ENCODE measurements around the gene TMEM266.

TMEM266 gene

GRCh38 chr15:76215634-76216033, 155.8 kb downstream of the TMEM266 start:
- no peak overlapping the region for H3K56ac ChIP-seq (ENCODE audit: low read length)
- no peaks in the 10 kb centered on the region for H3K4me1 ChIP-seq (ENCODE audit: control insufficient read depth, low read depth, low read length)
- no peaks in the 10 kb centered on the region for H3K79me1 ChIP-seq (ENCODE audit: low read length)
- no peak overlapping the region for H2AK5ac ChIP-seq (ENCODE audit: low read length)
- H3K27me3 ChIP-seq (ENCODE audit: insufficient read depth, low read length, poor library complexity): no peaks in the 10 kb centered on the region
- H3K4me2 ChIP-seq (ENCODE audit: low read length): no peak overlapping the region
- H3K79me2 ChIP-seq (ENCODE audit: control insufficient read depth, insufficient read depth, low read length): no peaks in the 10 kb centered on the region
- DNase-seq: no peak
- H2BK120ac ChIP-seq (ENCODE audit: low read depth, low read length): no peak overlapping the region
- no peak overlapping the region for H4K5ac ChIP-seq (ENCODE audit: low read length)
- H4K8ac ChIP-seq (ENCODE audit: low read depth, low read length): no peak overlapping the region
- H3K4me3 ChIP-seq (ENCODE audit: low read length): no peak overlapping the region
- WGBS (ENCODE audit: extremely low coverage, insufficient coverage, low lambda C conversion rate): no CpG with 5 or more reads among the region's 1 CpG
- H3K18ac ChIP-seq (ENCODE audit: low read length): no peak overlapping the region
- H2BK15ac ChIP-seq (replicated peaks; ENCODE audit: low read depth): no peak overlapping the region
- H3K36me3 ChIP-seq (ENCODE audit: control insufficient read depth, insufficient read depth, low read length): no peaks in the 10 kb centered on the region
- peak overlapping the region; percentile 48 for H3K27ac ChIP-seq (ENCODE audit: low read depth, low read length)
- no peak overlapping the region for H3K9ac ChIP-seq (ENCODE audit: low read length)
- no peak overlapping the region for H3K4ac ChIP-seq (ENCODE audit: low read depth, low read length)
- H3K23ac ChIP-seq (ENCODE audit: low read length): no peak overlapping the region
- H2BK5ac ChIP-seq (ENCODE audit: low read length): no peak overlapping the region

- Histone ChIP-seq H3K4me3 (ENCODE audit: low read length) (no peak overlapping the region), H3K4me2 (ENCODE audit: low read length) (no peak overlapping the region), H3K79me2 (ENCODE audit: control insufficient read depth, insufficient read depth, low read length) (no peaks in the 10 kb centered on the region), H2BK15ac (replicated peaks; ENCODE audit: low read depth) (no peak overlapping the region), H3K9ac (ENCODE audit: low read length) (no peak overlapping the region), H4K5ac (ENCODE audit: low read length) (no peak overlapping the region), H3K23ac (ENCODE audit: low read length) (no peak overlapping the region), H3K36me3 (ENCODE audit: control insufficient read depth, insufficient read depth, low read length) (no peaks in the 10 kb centered on the region), H2BK120ac (ENCODE audit: low read depth, low read length) (no peak overlapping the region), H2AK5ac (ENCODE audit: low read length) (no peak overlapping the region), H3K27me3 (ENCODE audit: insufficient read depth, low read length, poor library complexity) (no peaks in the 10 kb centered on the region), H3K79me1 (ENCODE audit: low read length) (no peaks in the 10 kb centered on the region), H4K8ac (ENCODE audit: low read depth, low read length) (no peak overlapping the region), H3K18ac (ENCODE audit: low read length) (no peak overlapping the region), H3K4ac (ENCODE audit: low read depth, low read length) (no peak overlapping the region), H3K56ac (ENCODE audit: low read length) (no peak overlapping the region), H2BK5ac (ENCODE audit: low read length) (no peak overlapping the region), H3K27ac (ENCODE audit: low read depth, low read length) (no peak overlapping the region), H3K4me1 (ENCODE audit: control insufficient read depth, low read depth, low read length) (no peaks in the 10 kb centered on the region)
- DNase-seq: no peak
- no CpG with 5 or more reads among the region's 7 CpGs for WGBS (ENCODE audit: extremely low coverage, insufficient coverage, low lambda C conversion rate)
Measured at GRCh38 chr15:76217029-76217881, 157.5 kb downstream of the TMEM266 start.

GRCh38 chr15:76217882-76218217, 158.1 kb downstream of the TMEM266 start:
- H3K4me3 ChIP-seq (ENCODE audit: low read length): no peak overlapping the region
- H2BK15ac ChIP-seq (replicated peaks; ENCODE audit: low read depth): no peak overlapping the region
- H3K9ac ChIP-seq (ENCODE audit: low read length): no peak overlapping the region
- H3K4me2 ChIP-seq (ENCODE audit: low read length): no peak overlapping the region
- no peak overlapping the region for H2AK5ac ChIP-seq (ENCODE audit: low read length)
- H3K4ac ChIP-seq (ENCODE audit: low read depth, low read length): no peak overlapping the region
- no peaks in the 10 kb centered on the region for H3K4me1 ChIP-seq (ENCODE audit: control insufficient read depth, low read depth, low read length)
- no peak for DNase-seq
- H3K27ac ChIP-seq (ENCODE audit: low read depth, low read length): no peak overlapping the region
- no peaks in the 10 kb centered on the region for H3K27me3 ChIP-seq (ENCODE audit: insufficient read depth, low read length, poor library complexity)
- no peaks in the 10 kb centered on the region for H3K36me3 ChIP-seq (ENCODE audit: control insufficient read depth, insufficient read depth, low read length)
- H3K79me1 ChIP-seq (ENCODE audit: low read length): no peaks in the 10 kb centered on the region
- H2BK120ac ChIP-seq (ENCODE audit: low read depth, low read length): no peak overlapping the region
- no peak overlapping the region for H3K18ac ChIP-seq (ENCODE audit: low read length)
- H2BK5ac ChIP-seq (ENCODE audit: low read length): no peak overlapping the region
- no peaks in the 10 kb centered on the region for H3K79me2 ChIP-seq (ENCODE audit: control insufficient read depth, insufficient read depth, low read length)
- no CpG with 5 or more reads among the region's 5 CpGs for WGBS (ENCODE audit: extremely low coverage, insufficient coverage, low lambda C conversion rate)
- H3K56ac ChIP-seq (ENCODE audit: low read length): no peak overlapping the region
- no peak overlapping the region for H3K23ac ChIP-seq (ENCODE audit: low read length)
- no peak overlapping the region for H4K5ac ChIP-seq (ENCODE audit: low read length)
- H4K8ac ChIP-seq (ENCODE audit: low read depth, low read length): no peak overlapping the region

- Histone ChIP-seq H3K79me2 (ENCODE audit: control insufficient read depth, insufficient read depth, low read length) (no peaks in the 10 kb centered on the region), H3K4me3 (ENCODE audit: low read length) (no peak overlapping the region), H3K36me3 (ENCODE audit: control insufficient read depth, insufficient read depth, low read length) (no peaks in the 10 kb centered on the region), H3K9ac (ENCODE audit: low read length) (no peak overlapping the region), H3K27ac (ENCODE audit: low read depth, low read length) (no peak overlapping the region), H3K4me1 (ENCODE audit: control insufficient read depth, low read depth, low read length) (no peaks in the 10 kb centered on the region), H2BK5ac (ENCODE audit: low read length) (no peak overlapping the region), H3K27me3 (ENCODE audit: insufficient read depth, low read length, poor library complexity) (no peaks in the 10 kb centered on the region), H3K4me2 (ENCODE audit: low read length) (no peak overlapping the region), H2AK5ac (ENCODE audit: low read length) (no peak overlapping the region), H4K5ac (ENCODE audit: low read length) (no peak overlapping the region), H3K4ac (ENCODE audit: low read depth, low read length) (no peak overlapping the region), H4K8ac (ENCODE audit: low read depth, low read length) (no peak overlapping the region), H2BK15ac (replicated peaks; ENCODE audit: low read depth) (no peak overlapping the region), H2BK120ac (ENCODE audit: low read depth, low read length) (no peak overlapping the region), H3K56ac (ENCODE audit: low read length) (no peak overlapping the region), H3K23ac (ENCODE audit: low read length) (no peak overlapping the region), H3K18ac (ENCODE audit: low read length) (no peak overlapping the region), H3K79me1 (ENCODE audit: low read length) (no peaks in the 10 kb centered on the region)
- no peak for DNase-seq
- WGBS (ENCODE audit: extremely low coverage, insufficient coverage, low lambda C conversion rate): no CpG with 5 or more reads among the region's 1 CpG
Measured at GRCh38 chr15:76221085-76221767, 161.4 kb downstream of the TMEM266 start.

GRCh38 chr15:76222159-76222558, 162.4 kb downstream of the TMEM266 start:
- H3K4me2 ChIP-seq (ENCODE audit: low read length): no peak overlapping the region
- no peaks in the 10 kb centered on the region for H3K79me1 ChIP-seq (ENCODE audit: low read length)
- no peak overlapping the region for H3K56ac ChIP-seq (ENCODE audit: low read length)
- DNase-seq: no peak
- H2BK15ac ChIP-seq (replicated peaks; ENCODE audit: low read depth): no peak overlapping the region
- no peaks in the 10 kb centered on the region for H3K79me2 ChIP-seq (ENCODE audit: control insufficient read depth, insufficient read depth, low read length)
- H3K23ac ChIP-seq (ENCODE audit: low read length): no peak overlapping the region
- no peak overlapping the region for H3K9ac ChIP-seq (ENCODE audit: low read length)
- WGBS (ENCODE audit: extremely low coverage, insufficient coverage, low lambda C conversion rate): no CpG with 5 or more reads among the region's 4 CpGs
- no peak overlapping the region for H3K4me3 ChIP-seq (ENCODE audit: low read length)
- no peak overlapping the region for H3K4ac ChIP-seq (ENCODE audit: low read depth, low read length)
- no peak overlapping the region for H2AK5ac ChIP-seq (ENCODE audit: low read length)
- H3K4me1 ChIP-seq (ENCODE audit: control insufficient read depth, low read depth, low read length): no peaks in the 10 kb centered on the region
- H2BK5ac ChIP-seq (ENCODE audit: low read length): no peak overlapping the region
- no peak overlapping the region for H4K5ac ChIP-seq (ENCODE audit: low read length)
- no peaks in the 10 kb centered on the region for H3K36me3 ChIP-seq (ENCODE audit: control insufficient read depth, insufficient read depth, low read length)
- H3K18ac ChIP-seq (ENCODE audit: low read length): no peak overlapping the region
- H2BK120ac ChIP-seq (ENCODE audit: low read depth, low read length): no peak overlapping the region
- no peak overlapping the region for H3K27ac ChIP-seq (ENCODE audit: low read depth, low read length)
- no peak overlapping the region for H4K8ac ChIP-seq (ENCODE audit: low read depth, low read length)
- H3K27me3 ChIP-seq (ENCODE audit: insufficient read depth, low read length, poor library complexity): no peaks in the 10 kb centered on the region

Data from mesendoderm (in vitro differentiated cells).